Lung (tissue), 12 donors: Measurements from ENCODE around the gene PCCB. TPM values are rescaled to one million over a fixed set of nuclear protein-coding genes. Genes with fewer than 3 reads are reported as not detected.

Source experiments
- ATAC-seq: fragments of 200-7000 bp; cut with Tn5 transposase; one replicate; pipeline ENCODE4 v1.9.1; 2020; ENCODE audit warnings: moderate number of reproducible peaks; ENCODE audit not compliant: insufficient read depth, low FRiP score
- DNase-seq, 3 donors: peaks; one replicate each; pipeline ENCODE4 v3.0.0-alpha.2; 2013 to 2017
- H3K27ac ChIP-seq, 2 donors: one replicate each; pipeline ENCODE4 v1.5.1; 2013; ENCODE audit warnings: mild to moderate bottlenecking in 2 of 2, moderate library complexity in 2 of 2, control low read depth in 1 of 2, inconsistent platforms in 1 of 2, low read depth in 1 of 2, low read length in 1 of 2
- H3K27me3 ChIP-seq, 3 donors: one replicate each; pipeline ENCODE4 v1.5.1; 2013; ENCODE audit warnings: low read length in 2 of 3; ENCODE audit not compliant: control insufficient read depth in 3 of 3, insufficient read depth in 3 of 3
- H3K36me3 ChIP-seq, 4 donors: one replicate each; pipeline ENCODE4 v1.5.1; 2013; ENCODE audit warnings: low read length in 4 of 4, mild to moderate bottlenecking in 1 of 4, moderate library complexity in 1 of 4; ENCODE audit not compliant: control insufficient read depth in 4 of 4, insufficient read depth in 4 of 4
- H3K4me1 ChIP-seq, 5 donors: one replicate each; pipeline ENCODE4 v1.5.1; 2013; ENCODE audit warnings: low read length in 5 of 5, mild to moderate bottlenecking in 2 of 5, moderate library complexity in 1 of 5; ENCODE audit not compliant: control insufficient read depth in 5 of 5, insufficient read depth in 5 of 5
- H3K4me3 ChIP-seq: one replicate; pipeline ENCODE4 v1.5.1; 2013; ENCODE audit warnings: mild to moderate bottlenecking, control low read depth, moderate library complexity
- H3K9ac ChIP-seq, 2 donors: one replicate each; pipeline ENCODE4 v1.5.1; 2013; ENCODE audit warnings: low read length in 2 of 2, control low read depth in 1 of 2; ENCODE audit not compliant: insufficient read depth in 1 of 2
- H3K9me3 ChIP-seq, 4 donors: one replicate each; pipeline ENCODE4 v1.5.1; 2013; ENCODE audit warnings: low read length in 3 of 4, mild to moderate bottlenecking in 1 of 4, moderate library complexity in 1 of 4; ENCODE audit not compliant: control insufficient read depth in 4 of 4, insufficient read depth in 3 of 4
- WGBS, 2 donors: extraction: QIAGEN DNeasy Blood & Tissue Kit; methylation state at CpG; one replicate each; pipeline ENCODE4 v1.1.7; 2013; 5-methylcytosine and 5-hydroxymethylcytosine counted together
- polyA plus RNA-seq, 2 donors: library from polyadenylated mRNA; stranded (reverse); fragments of 200-250 nt; gene quantifications; one replicate each; pipeline ENCODE4 v1.2.1, GENCODE V29; 2013
- total RNA-seq, 2 donors: library from RNA; depleted of rRNA in 1 of 2; stranded (reverse); fragments of >200 nt in 1 of 2; gene quantifications; one replicate each; pipeline ENCODE4 v1.2.1, GENCODE V29; 2014 to 2021
- TF ChIP-seq, protein P1 (sequence below): IDR thresholded peaks from 2 replicates; pipeline ENCODE4 v1.5.1; 2012; ENCODE audit warnings: mild to moderate bottlenecking; ENCODE audit errors: control extremely low read depth, extremely low read depth
- donor health status: control.
- donor health status: control.
- donor health status: Bipolar disorder and iron deficiency.
- donor health status: healthy.
- donor health status: DM: yes; HTN: yes; CAD: no.

The PCCB gene
- total and polyA plus RNA-seq, 4 donors: 23.0 to 39.9 (median 29.3) TPM

DNA sequence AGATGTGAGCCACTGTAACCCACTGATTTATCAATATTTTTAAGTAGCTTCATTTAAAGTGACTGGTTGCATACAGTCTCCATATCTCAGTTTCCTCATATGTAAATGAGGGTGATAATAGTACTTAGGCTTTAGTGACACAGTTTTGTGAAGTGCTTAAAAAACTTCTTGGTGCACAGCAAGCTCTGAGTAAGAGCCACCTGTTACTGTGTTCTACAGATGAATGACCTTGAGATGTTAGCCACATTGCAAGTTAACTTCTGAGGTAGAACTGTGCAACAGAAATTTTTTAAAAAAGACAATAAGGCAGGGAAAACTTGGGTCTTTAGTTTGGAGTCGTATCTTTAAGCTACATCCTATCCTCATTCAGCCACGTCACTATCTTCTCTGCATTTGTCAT, 43.1 kb downstream of the PCCB start:
- Histone ChIP-seq H3K4me3 (no peak overlapping the region), H3K9me3 (no peaks in the 10 kb centered on the region), H3K27ac (no peak overlapping the region), H3K27me3 (no peaks in the 10 kb centered on the region), H3K9ac (no peak overlapping the region), H3K4me1 (no peaks in the 10 kb centered on the region), H3K36me3 (peaks cover 0 to 12% (median 7%) of the 10 kb centered on the region in 4 donors)
- no peak for ATAC-seq
- 95% methylated on average over 2 of the region's 2 CpGs for WGBS, 2 donors
- no peak for DNase-seq
- TF ChIP-seq, protein P1, sequence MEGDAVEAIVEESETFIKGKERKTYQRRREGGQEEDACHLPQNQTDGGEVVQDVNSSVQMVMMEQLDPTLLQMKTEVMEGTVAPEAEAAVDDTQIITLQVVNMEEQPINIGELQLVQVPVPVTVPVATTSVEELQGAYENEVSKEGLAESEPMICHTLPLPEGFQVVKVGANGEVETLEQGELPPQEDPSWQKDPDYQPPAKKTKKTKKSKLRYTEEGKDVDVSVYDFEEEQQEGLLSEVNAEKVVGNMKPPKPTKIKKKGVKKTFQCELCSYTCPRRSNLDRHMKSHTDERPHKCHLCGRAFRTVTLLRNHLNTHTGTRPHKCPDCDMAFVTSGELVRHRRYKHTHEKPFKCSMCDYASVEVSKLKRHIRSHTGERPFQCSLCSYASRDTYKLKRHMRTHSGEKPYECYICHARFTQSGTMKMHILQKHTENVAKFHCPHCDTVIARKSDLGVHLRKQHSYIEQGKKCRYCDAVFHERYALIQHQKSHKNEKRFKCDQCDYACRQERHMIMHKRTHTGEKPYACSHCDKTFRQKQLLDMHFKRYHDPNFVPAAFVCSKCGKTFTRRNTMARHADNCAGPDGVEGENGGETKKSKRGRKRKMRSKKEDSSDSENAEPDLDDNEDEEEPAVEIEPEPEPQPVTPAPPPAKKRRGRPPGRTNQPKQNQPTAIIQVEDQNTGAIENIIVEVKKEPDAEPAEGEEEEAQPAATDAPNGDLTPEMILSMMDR: no peak

GRCh38 chr3:136294176-136294575, 44.0 kb downstream of the PCCB start:
- H3K4me1 ChIP-seq: no peaks in the 10 kb centered on the region
- no peaks in the 10 kb centered on the region for H3K27me3 ChIP-seq
- DNase-seq (no peak), ATAC-seq (no peak)
- H3K36me3 ChIP-seq: peaks cover 5 to 12% (median 9%) of the 10 kb centered on the region in 4 donors
- no peak overlapping the region for H3K27ac ChIP-seq
- H3K9ac ChIP-seq: no peak overlapping the region
- TF ChIP-seq, protein P1: no peak
- H3K9me3 ChIP-seq: no peaks in the 10 kb centered on the region
- H3K4me3 ChIP-seq: no peak overlapping the region
- WGBS, 2 donors: 56 to 94% methylated on average over 1 of the region's 1 CpG

DNA sequence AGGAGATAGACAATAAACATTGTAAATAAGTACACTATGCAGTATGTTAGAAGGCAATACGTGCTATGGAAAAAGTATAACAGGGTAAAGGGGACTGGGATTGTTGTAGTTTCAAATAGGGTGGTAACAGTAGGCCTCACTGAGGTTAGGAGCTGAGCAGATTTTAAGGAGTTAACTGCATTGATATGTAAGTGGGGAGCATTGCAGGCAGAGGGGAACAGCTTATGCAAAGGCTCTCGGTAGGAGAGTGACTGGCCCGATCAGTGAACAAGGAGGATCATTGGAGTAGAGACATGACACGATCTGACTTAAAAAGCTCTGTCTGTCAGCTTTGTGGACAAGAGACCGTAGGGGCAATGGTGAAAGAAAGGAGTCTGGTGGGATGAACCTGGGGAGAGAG, 46.8 kb downstream of the PCCB start:
- H3K27ac ChIP-seq: no peak overlapping the region
- no peak for DNase-seq
- 82 to 88% methylated on average over 5 of the region's 5 CpGs for WGBS, 2 donors
- H3K9me3 ChIP-seq: peaks cover 0 to 1% (median 0%) of the 10 kb centered on the region in 4 donors
- H3K9ac ChIP-seq: no peak overlapping the region
- no peak for ATAC-seq
- no peaks in the 10 kb centered on the region for H3K4me1 ChIP-seq
- no peaks in the 10 kb centered on the region for H3K27me3 ChIP-seq
- no peak overlapping the region for H3K4me3 ChIP-seq
- TF ChIP-seq, protein P1: no peak
- H3K36me3 ChIP-seq: peaks cover 10 to 22% (median 17%) of the 10 kb centered on the region in 4 donors

- H3K9ac ChIP-seq: no peak overlapping the region
- peaks cover 0 to 1% (median 0%) of the 10 kb centered on the region in 4 donors for H3K9me3 ChIP-seq
- DNase-seq (no peak), ATAC-seq (no peak)
- H3K4me1 ChIP-seq: no peaks in the 10 kb centered on the region
- no peaks in the 10 kb centered on the region for H3K27me3 ChIP-seq
- no peak overlapping the region for H3K27ac ChIP-seq
- H3K4me3 ChIP-seq: no peak overlapping the region
- peaks cover 10 to 22% (median 15%) of the 10 kb centered on the region in 4 donors for H3K36me3 ChIP-seq
- TF ChIP-seq, protein P1: no peak
- 95 to 99% methylated on average over 8 of the region's 8 CpGs for WGBS, 2 donors
Measured at GRCh38 chr3:136297826-136298225, 47.7 kb downstream of the PCCB start.
